ENCODE results near the gene CLNK.

The CLNK gene

DNA sequence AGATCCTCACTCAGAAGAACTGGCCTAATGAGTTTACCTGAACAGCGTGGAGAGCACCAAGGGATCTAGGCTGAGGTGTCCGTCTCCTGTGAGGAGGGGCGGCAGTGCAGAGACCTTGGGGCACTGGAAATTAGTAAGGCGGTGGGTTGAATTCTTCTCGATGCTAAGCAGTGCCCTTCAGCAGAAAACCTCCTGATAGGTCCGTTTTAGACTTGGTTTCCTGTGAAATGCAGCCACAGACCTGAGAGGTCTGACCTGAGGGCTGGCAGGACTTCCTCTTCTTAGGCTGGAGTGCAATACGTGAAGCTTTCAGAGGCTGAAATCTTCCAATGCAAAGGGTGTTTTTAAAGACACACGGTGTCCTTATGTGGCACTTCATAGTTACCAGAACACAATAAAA is at the start of gene CLNK:
CLNK (minus strand) TSS at position 138 of the 400 bp plus-strand sequence. CDS start 16,899 bp downstream, outside the sequence.
- no peak for DNase-seq

GRCh38 chr4:10733481-10734062 is 49.0 kb upstream of the CLNK start:
- DNase-seq: no peak

- DNase-seq: no peak
These were observed 48.4 kb upstream of the CLNK start for GRCh38 chr4:10732914-10733415.

DNA sequence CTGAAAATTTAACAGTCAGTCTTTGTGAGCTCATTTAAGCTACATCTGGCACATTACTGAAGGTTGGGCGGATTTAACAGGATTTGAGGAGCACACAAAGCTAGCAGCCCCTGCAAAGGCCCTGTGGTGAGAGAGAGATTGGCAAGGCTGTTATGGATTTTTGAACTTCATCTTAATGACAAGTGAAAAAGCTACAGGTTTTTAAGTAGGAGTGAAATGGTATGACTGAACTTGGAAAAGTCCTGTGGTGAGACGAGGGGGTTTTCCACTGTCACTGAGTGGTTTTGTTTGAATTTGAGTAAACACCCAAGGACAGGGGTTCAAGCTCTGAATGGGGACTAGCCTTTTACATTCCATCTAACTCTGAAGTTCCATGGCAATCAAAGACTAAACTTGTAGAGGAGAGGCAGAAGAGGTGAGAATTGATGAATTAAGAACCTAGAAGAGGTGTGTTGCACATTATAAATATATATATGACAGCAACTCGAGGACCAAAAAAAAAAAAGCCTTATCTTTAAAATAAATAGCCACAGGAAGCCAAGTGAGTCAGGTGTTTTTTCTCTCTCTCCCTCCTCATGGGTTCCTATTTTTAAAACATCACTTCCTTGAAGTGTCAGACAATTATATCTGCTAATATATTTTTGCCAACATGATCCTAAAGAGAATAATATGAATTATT is 47.8 kb upstream of the CLNK start:
- DNase-seq: no peak

- no peak for DNase-seq
These were observed 47.1 kb upstream of the CLNK start for GRCh38 chr4:10731690-10732089.

DNA sequence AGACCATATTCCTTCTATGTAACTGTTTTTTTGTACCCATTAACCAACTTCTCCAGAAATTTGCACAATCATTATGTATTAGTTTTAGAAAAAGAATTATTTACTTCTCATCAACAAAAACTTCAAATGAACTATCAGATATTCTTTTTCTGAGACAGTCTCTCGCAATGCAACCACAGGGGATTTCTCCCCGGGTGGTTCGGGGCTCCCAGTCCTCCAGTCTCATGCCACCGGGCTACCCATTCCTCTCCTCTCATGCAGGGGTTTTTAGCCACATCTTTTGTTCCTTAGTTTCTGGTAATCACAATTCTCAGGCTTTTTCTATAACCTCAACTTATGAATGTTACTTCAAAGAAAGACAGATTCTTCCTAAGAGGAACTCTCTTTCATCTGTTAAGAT is 46.6 kb upstream of the CLNK start:
- no peak for DNase-seq

DNA sequence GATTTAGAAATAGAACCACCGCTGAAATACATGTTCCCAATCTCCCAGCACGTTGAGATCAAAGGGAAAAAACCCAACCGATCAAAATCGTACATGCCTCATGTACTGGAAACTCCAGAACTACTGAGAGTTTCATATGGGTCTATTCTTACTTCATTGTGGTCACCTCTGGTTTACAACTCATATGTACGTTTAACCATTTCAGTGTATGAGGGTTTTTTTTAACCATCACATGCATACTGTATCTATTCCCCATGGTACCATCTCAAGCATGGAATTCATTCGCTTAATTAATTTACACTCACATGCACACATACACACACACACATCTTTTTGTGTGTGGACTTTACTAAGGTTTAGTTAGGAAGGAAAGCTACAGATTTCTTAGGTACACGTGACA is 46.0 kb upstream of the CLNK start:
- no peak for DNase-seq

GRCh38 chr4:10730019-10730418 is 45.5 kb upstream of the CLNK start:
- no peak for DNase-seq

DNA sequence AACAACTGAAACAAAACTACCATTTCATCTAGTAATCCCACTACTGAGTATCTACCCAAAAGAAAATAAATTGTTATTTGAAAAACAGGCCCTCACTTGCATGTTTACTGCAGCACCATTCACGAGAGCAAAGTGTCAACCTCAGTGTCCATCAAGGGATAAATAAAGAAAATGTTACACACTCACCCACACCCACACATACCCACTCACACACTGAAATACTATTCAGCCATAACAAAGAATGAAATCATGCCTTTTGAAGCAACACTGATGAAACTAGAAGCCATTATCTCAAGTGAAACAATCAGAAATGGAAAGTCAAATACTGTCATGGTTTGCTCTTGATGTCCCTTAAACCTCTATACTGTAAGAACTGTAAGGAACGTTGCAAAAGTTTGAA is 44.8 kb upstream of the CLNK start:
- DNase-seq: no peak

GRCh38 chr4:10728016-10728415 is 43.4 kb upstream of the CLNK start:
- no peak for DNase-seq

GRCh38 chr4:10727140-10727880 is 42.7 kb upstream of the CLNK start:
- no peak for DNase-seq

- DNase-seq: no peak
These were observed 38.4 kb upstream of the CLNK start for GRCh38 chr4:10722957-10723356.

DNA sequence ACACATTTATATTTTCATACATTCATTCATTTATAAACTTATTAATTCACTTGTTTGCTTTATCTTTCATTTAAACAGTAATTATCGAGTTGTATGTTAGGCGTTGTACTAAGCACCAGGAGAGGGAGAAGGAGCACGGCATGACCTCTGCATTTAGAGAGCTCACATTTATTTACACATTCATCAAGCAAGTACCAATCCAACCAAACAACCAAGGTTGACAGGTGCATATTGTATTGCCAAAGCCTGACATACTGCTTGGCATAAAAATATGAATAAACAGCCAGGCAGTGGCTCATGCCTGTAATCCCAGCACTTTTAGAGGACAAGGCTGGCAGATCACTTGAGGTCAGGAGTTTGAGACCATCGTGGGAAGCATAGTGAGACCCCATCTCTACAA is 37.0 kb upstream of the CLNK start:
- DNase-seq: peak; percentile 20 to 29

DNA sequence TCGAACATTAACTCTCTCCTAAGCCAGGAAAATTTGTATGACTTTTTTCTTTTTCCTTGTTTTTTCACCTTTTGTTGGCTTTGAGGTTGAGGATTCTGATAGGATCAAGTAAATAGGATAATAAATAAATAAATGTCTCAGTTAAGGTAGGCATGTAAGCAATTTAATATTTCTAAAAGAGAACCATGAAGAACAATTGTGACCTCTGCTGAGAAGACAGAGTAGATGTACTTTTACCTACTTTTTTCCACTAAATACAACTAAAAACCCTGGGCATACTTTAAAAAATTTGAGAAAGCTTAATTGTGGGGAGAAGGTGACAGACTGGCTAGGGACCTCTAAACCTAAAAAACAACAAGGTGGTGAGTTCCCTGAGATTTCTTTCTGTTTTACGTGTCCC is 31.6 kb upstream of the CLNK start:
- no peak for DNase-seq

DNA sequence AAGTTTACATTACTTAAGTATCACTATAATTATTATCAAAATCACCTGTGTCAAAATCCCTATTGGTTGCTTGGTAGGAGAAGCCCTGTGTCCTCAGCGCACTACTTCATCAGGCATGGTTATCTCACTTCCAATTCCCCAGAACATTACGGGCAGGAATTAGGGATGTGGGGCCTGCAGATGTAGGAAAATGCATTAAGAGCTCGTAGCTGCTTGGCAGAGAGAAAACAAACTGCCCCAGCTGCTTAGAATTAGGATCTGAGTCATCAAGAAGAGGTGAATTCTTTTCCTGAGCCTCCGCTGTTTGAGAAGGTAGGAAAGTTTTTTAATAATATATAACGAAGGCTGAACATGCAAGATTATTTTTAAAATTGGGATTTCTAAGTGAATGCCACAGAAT is 31.1 kb upstream of the CLNK start:
- no peak for DNase-seq

- DNase-seq: no peak
These were observed 30.6 kb upstream of the CLNK start for GRCh38 chr4:10715135-10715534.

- DNase-seq: no peak
These were observed 29.0 kb upstream of the CLNK start for GRCh38 chr4:10713591-10713990.

DNA sequence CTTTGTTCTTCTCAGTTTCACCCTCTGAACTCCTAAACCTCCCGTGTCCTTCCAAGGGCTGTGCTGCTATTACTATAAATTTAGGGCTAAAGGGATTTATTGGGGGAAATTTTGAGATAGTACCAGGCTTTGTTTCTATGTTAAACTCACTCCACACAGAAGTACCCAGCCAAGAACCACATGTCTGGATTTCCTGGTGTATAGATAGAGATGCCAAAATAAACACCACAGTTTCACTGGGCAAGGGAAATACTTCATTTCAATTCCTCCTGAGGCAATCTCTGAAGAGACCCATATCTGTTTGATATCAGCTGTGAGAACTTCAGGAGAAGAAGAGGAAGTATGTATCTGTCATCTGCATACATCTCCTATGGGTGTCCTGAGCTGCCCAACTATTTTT is 21.7 kb upstream of the CLNK start:
- no peak for DNase-seq

DNA sequence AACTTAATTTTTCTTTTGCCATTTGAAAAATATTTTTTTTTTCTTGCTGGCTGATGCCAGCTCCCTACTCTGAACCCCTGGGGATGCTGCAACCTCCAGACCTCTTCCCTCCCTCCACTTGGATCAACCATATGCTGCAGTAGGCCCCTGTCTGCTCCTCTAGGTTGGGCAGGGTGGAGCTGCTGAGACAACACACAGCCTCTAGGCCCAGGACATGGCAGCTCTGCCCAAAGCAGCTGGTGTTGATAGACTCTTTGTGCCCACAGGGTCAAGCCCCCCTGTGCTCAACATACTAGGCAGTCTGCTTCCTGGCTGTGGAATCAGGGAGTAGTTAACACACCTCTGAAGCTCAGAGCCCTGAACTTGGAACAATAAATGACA is 19.9 kb upstream of the CLNK start:
- no peak for DNase-seq

DNA sequence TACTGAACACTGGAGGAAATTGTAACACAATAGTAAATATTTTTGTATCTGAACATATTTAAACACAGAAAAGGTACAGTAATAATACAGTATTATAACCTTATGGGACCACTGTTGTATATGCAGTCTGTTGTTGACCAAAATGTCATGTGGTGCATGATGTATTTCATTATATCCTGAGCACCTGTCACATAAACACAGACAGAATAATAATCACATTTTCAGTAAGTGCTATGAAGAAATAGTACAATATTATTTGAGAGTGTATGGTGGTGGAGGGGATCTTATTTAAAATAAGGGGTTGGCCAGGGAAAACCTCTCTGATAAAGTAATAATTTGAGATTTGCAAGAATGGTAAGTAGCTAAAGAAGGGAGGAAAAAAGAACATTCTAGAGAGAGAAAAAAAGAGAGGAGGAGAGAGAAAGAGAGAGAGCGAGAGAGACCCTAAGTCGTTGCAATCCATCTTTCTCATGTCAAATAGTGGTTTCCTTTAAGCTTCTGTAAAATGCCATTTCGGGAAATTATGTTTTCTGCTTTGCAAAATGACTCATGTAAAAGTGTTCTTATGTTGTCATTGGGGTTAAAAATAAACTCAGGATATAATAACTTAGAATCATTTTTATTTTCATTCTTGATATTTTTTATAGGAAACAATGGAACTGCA is 19.3 kb upstream of the CLNK start:
- no peak for DNase-seq

GRCh38 chr4:10703156-10703555 is 18.6 kb upstream of the CLNK start:
- DNase-seq: no peak

- DNase-seq: no peak
These were observed 17.3 kb upstream of the CLNK start for GRCh38 chr4:10701702-10702460.

GRCh38 chr4:10701161-10701560 is 16.6 kb upstream of the CLNK start:
- no peak for DNase-seq

All from SHP77 (cell line).